Motor neuron (in vitro differentiated cells): ENCODE measurements around the gene CEP170B. TPM values are rescaled to one million over a fixed set of nuclear protein-coding genes. Genes with fewer than 3 reads are reported as not detected.
"Not testable (repeated sequence)": the region's sequence is repeated elsewhere in the genome, so short reads cannot be mapped to it uniquely, and the experiment has no call there.

ENCODE experiments used
- ATAC-seq, 8 experiments: fragments of 200-7000 bp; cut with Tn5 transposase; replicated peaks in 6 of 8; 2 replicates each; pipeline ENCODE4 v1.8.0; 2021; ENCODE audit warnings: mild to moderate bottlenecking in 8 of 8, moderate library complexity in 8 of 8
- H3K27ac ChIP-seq, 2 donors: fragments of 250-450 bp; sonication (Bioruptor Pico); 2 replicates each; pipeline ENCODE4 v1.9.0; 2021; ENCODE audit warnings: antibody characterized with exemption in 2 of 2, mild to moderate bottlenecking in 2 of 2, moderate library complexity in 1 of 2
- H3K4me1 ChIP-seq, 2 donors: fragments of 250-450 bp; sonication (Bioruptor Pico); replicated peaks in 1 of 2; 2 replicates each; pipeline ENCODE4 v1.6.1; 2021; ENCODE audit warnings: antibody characterized with exemption in 2 of 2, mild to moderate bottlenecking in 2 of 2, moderate library complexity in 1 of 2
- H3K4me3 ChIP-seq, 5 donors: fragments of 250-450 bp; sonication (Bioruptor Pico); 2 replicates each; pipeline ENCODE4 v1.9.0; 2021; ENCODE audit warnings: antibody characterized with exemption in 5 of 5, mild to moderate bottlenecking in 5 of 5, moderate library complexity in 4 of 5
- WGBS, 10 experiments: fragments of 450-650 bp; shearing (Covaris generic); methylation state at CpG; one replicate each; pipeline ENCODE4 v1.0.0; 2022; 5-methylcytosine and 5-hydroxymethylcytosine counted together
- in situ Hi-C, 9 experiments: fragments of 400-800 bp; cut with MboI; loops; one replicate each; pipeline ENCODE4 v1.15.0; 2021; ENCODE audit warnings: low sequenced_read_pairs in 9 of 9, low pct_unique_long_range_greater_than_20kb in 2 of 9; ENCODE audit not compliant: unreplicated experiment in 9 of 9
- total RNA-seq, 8 experiments: library from RNA; unstranded; fragments of 300-600 nt; gene quantifications; 2 replicates each; pipeline versions ENCODE4 v1.2.3 to v1.2.4, GENCODE V29; 2022

CEP170B gene
- total RNA-seq, 8 experiments from 2014 or later, result 6.3 to 18.4 (median 9.6) TPM

DNA sequence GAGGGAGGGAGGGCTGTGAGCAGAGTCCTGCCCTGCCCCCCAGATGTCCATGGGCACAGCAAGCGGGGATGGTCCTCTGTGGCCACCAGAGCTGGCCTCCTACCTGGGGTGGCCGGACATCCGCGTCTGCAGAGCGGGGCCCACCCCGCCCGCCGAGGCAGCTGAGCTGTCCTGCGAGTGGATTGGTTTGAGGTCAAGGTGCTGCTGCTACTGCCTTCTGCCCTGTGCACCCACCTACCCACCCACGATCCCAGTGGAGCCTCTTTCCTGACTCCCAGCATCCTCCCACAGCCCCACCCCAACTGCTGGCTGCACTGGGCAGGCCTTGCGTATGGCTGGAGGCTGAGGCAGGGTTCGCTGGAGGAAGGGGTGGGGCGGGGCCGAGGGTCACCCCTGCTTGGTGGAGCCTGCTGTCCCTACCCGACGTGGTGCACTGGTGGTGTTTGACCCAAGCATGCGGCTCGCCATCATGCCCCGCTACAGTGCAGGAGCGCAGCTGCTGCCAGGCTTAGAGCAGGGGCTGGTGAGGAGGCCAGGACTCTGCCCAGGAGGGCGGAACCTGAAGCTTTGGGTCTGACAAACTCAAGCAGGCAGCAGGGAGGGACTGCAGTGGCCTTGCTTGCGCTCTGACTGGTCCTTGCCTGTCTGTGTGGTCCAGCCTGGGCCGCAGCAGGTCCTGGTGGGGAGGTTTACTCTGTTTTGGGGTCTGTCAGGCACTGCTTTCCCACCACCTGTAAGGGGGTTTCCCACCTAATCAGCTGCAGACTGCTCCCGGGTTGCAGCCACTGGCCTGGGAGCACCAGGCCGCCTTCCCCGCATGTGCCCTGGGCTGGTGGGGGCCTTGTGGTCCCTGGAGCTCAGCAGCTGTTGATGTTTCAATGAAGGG, 23.7 kb downstream of the CEP170B start:
- in situ Hi-C loops, result no loop called here
- ATAC-seq, result no peak
- WGBS, 10 experiments, result 58 to 100% (median 86%) methylated on average over 2 to 12 of the region's 26 CpGs; no CpG with 5 or more reads in 6 of the 10 experiments
- no peak overlapping the region for H3K4me3 ChIP-seq
- no peaks in the 10 kb centered on the region for H3K4me1 ChIP-seq
- H3K27ac ChIP-seq, result no peak overlapping the region

DNA sequence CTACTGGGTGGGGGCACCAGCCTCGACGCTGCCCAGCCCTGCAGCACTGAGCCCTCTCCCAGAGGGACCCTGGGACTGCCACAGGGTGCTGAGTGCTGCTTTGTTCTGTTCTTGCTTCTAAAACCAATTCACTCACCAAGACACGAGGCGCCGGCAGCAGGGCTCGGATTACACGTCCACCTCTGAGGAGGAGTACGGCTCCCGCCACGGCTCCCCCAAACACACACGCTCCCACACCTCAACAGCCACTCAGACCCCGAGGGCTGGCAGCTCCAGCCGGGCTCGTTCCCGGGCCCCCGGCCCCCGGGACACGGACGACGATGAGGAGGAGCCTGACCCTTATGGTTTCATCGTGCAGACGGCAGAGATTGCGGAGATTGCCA, 24.3 kb downstream of the CEP170B start:
- H3K4me3 ChIP-seq, result no peak overlapping the region
- H3K4me1 ChIP-seq, result no peaks in the 10 kb centered on the region
- no peak for ATAC-seq
- H3K27ac ChIP-seq, result no peak overlapping the region
- in situ Hi-C loops, result no loop called here
- WGBS, 10 experiments, result 60 to 100% (median 73%) methylated on average over 1 to 13 of the region's 23 CpGs; no CpG with 5 or more reads in 6 of the 10 experiments

GRCh38 chr14:104890292-104890691, 25.2 kb downstream of the CEP170B start:
- H3K27ac ChIP-seq, ATAC-seq, H3K4me1 ChIP-seq, H3K4me3 ChIP-seq, in situ Hi-C loops: not testable (repeated sequence)

DNA sequence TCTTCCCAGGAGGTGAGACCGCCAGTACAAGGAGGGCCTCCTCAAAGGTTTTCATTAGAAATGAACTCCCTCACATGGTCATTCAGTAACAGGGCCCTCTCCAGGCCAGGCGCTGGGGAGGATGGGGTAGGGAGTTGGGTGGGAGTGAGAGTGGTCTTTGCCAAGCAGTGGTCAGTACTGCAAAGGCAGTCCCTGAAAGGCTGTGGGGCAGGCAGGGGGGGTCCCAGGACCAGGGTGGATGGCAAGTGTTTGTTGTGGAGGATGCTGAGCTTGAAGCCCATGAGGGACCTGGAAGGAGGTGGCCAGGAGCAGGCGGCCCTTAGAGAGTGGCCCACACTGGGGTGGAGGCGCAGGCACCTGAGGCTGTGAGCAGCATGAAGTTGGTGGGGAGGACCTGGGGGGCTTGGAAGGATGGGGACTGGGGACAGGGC, 26.1 kb downstream of the CEP170B start:
- in situ Hi-C loops, result no loop called here
- H3K4me3 ChIP-seq, result no peak overlapping the region

GRCh38 chr14:104891664-104892530, 26.8 kb downstream of the CEP170B start:
- Histone ChIP-seq H3K4me3 (no peak overlapping the region), H3K4me1 (no peaks in the 10 kb centered on the region), H3K27ac (no peak overlapping the region)
- ATAC-seq, result peak in 2 of 8 experiments; percentile 7 to 8
- in situ Hi-C loops, result no loop called here
- 70% methylated on average over 2 of the region's 13 CpGs; no CpG with 5 or more reads in 9 of the 10 experiments for WGBS, 10 experiments

More for the DNA sequence above, 26.1 kb downstream of the CEP170B start:
- Histone ChIP-seq H3K4me1 (no peaks in the 10 kb centered on the region), H3K27ac (no peak overlapping the region)
- 63% methylated on average over 2 of the region's 4 CpGs; no CpG with 5 or more reads in 9 of the 10 experiments for WGBS, 10 experiments
- ATAC-seq, result no peak

DNA sequence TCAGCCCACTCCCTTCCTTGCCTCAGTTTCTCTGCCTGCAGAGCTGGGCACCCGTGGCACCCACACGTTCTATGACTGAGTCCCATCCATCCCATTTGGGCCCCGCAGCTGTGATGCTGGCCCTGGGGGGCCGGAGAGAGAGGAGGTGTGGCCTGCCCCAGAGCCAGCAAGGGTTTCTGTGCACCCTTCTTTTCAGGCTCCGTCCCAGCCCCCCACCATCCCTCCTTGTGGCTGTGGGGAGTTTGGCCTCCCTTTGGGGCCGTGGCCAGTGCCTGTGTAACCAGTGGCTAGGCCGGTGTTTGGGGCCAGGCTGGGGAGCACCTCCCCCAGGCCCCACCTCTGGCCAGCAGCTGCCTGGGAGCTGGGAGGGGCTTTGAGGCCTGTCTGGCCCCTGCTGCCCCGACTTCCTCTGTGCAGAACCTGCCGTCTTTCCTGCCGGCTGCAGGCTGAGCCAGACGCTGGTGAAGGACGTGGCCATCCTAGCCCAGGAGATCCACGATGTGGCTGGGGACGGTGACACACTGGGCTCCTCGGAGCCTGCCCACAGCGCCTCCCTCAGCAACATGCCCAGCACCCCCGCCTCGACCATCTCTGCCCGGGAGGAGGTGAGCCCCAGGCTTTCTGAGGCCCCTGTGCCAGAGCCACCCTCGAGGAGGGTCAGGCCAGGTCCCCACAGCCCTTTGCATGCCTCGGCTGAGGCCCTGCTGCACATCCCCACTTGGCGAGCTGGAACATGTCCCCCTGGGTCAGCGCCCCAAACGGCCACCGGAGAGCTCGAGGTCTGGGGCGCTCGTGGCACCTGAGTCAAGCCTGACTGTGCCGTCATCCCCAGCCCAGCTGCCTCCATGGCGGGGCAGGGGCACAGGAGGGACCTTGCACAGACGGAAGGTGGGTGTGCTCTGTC, 27.7 kb downstream of the CEP170B start:
- Histone ChIP-seq H3K27ac (no peak overlapping the region), H3K4me3 (no peak overlapping the region), H3K4me1 (no peaks in the 10 kb centered on the region)
- ATAC-seq, result peak in 5 of 8 experiments; percentile 4 to 23 (median 11)
- in situ Hi-C loops, result no loop called here
- 44 to 100% (median 93%) methylated on average over 1 to 3 of the region's 31 CpGs; no CpG with 5 or more reads in 6 of the 10 experiments for WGBS, 10 experiments

DNA sequence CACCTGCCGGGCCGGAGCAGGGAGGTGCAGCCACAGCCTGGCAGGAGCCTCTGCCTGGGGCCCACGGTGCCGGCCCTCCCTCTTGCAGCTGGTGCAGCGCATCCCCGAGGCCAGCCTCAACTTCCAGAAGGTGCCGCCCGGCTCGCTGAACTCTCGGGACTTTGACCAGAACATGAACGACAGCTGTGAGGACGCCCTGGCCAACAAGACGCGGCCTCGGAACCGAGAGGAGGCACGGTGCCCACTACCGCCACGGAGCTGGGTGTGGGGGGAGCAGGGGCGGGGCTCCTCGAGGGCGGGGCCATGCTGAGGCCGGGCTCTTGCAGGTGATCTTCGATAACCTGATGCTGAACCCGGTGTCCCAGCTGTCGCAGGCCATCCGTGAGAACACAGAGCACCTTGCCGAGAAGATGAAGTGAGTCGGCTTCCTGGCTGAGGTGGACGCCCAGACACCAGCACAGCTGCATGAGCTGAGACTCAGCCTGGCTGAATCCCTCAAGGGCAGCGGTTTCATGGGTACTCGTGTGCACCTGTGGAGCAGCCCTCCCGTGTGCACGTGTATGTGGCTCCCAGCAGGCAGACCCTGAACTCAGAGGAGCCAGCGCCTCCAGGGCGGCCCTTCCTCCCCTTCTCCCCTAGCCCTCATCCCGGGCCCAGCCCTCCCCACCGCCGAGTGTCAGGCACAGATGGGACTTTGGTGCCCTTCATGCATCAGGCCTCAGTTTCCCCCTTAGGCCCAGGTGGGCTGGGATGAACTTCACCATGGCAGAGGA, 28.6 kb downstream of the CEP170B start:
- WGBS, 10 experiments, result 93 to 100% methylated on average over 2 to 3 of the region's 39 CpGs; no CpG with 5 or more reads in 8 of the 10 experiments
- H3K4me1 ChIP-seq, result no peaks in the 10 kb centered on the region
- ATAC-seq, result no peak
- H3K4me3 ChIP-seq, result no peak overlapping the region
- in situ Hi-C loops, result no loop called here
- no peak overlapping the region for H3K27ac ChIP-seq

DNA sequence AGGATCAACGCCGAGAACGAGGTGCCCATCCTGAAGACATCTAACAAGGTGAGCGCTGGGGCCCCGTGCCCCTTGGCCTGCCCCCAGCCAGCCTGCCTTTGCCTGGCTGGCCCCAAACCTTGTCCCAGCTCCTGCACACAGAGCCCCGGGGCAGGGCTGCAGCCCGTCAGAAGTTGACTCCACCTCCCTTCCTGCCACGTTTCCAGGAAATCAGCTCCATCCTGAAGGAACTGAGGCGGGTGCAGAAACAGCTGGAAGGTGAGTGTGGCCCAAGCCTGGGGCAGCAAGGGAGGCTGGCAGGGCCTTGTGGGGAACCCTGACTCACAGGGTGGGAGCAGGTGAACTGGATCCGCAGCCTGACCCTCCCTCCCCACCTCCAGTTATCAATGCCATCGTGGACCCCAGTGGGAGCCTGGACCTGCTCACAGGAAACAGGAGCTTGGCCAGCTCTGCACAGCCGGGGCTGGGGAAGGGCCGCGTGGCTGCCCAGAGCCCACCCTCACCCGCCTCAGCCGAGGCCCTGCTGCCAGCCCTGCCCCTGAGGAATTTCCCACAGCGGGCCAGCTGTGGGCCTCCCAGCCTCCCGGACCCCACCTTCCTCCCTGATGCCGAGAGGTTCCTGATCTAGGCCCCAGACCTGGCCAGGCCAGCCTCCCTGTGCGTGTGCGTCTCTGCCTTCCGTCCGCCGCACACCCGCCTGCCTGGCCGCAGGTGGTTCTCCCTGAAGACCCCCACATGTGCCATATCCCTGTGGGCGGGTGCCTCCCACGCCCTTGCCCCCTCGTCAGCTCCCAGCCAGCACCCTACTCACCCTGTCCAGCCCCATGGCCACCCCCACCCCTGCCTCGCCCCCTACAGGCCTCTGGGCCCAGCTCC, 29.5 kb downstream of the CEP170B start:
- in situ Hi-C loops, result no loop called here
- H3K4me1 ChIP-seq, result no peaks in the 10 kb centered on the region
- ATAC-seq, result peak in 3 of 8 experiments; percentile 16 to 32 (median 28)
- WGBS, 10 experiments, result 80% methylated on average over 1 of the region's 30 CpGs; no CpG with 5 or more reads in 9 of the 10 experiments
- no peak overlapping the region for H3K4me3 ChIP-seq
- H3K27ac ChIP-seq, result no peak overlapping the region

DNA sequence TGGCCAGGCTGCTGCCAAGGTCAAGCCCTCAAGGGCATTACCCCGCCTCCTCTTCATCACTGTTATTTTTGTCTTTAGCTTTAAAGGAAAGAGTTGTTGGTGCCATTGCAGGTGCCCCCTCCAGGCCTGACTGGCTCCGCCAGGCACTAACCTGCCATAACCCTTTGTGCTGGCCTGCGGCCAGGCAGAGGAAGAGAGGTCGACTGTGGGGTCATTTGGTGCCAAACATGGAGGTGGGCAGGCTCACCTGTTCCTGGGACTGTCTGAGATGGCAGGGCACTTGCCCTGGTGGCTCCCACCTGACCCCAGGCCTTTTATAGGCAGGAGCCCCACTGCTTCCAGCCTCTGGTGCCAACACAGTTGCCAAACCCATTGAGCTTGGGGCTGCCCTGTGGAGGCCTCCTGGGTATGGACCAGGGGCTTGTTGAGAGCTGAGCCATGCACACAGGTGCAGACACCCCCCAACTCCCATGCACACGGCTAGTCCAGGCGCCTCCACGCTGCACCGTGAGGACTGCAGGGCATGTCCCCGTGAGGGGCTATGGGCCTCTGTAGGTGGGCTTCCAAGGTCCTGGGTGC, 30.2 kb downstream of the CEP170B start:
- H3K4me3 ChIP-seq, result no peak overlapping the region
- WGBS, 10 experiments, result 100% methylated on average over 3 of the region's 9 CpGs; no CpG with 5 or more reads in 9 of the 10 experiments
- ATAC-seq, result no peak
- H3K27ac ChIP-seq, result no peak overlapping the region
- in situ Hi-C loops, result no loop called here
- H3K4me1 ChIP-seq, result no peaks in the 10 kb centered on the region

DNA sequence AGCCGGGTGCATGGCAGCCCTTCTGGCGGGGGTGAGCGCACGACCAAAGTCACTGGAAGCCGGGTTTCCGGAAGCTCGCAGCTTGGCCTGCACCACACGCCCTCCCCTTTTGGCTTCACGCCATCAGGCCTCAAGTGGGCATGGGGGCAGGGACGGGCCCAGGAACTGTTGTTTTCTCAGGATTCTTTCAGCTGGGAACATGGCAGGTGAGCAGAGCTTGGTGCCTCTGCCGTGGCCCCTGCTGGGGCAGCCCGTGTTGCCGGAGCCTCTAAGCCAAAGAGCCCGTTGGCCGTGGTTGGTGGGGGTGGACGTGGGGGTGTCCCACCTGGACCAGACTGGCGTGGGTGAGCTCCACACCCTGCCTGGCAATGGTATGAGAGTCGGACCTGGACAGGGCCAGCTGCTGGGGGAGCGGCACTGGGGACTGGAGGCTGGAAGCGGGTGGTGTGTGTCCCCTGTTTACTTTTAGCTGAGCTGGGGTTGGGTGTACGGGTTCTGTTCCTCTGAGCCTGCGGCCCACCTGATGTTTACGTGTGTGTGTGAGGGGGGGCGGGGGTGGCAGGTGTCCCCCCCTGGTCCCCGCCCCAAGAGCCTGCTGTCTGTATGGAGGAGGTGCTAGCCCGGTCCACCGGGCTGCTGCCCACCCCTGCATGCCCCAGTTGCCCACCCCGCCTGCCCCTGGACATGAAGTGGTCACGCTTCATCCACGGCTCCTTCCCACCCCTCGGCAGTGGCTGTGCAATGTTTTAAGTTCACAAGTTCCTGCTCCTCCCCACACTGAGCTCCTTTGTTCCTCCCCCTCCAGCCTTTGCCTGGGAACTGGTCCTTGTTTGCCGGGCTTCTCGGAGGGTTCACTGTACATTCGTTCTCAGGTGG, 31.0 kb downstream of the CEP170B start:
- no peak overlapping the region for H3K4me3 ChIP-seq
- 7 to 100% (median 68%) methylated on average over 1 to 4 of the region's 34 CpGs; no CpG with 5 or more reads in 4 of the 10 experiments for WGBS, 10 experiments
- peak in 2 of 8 experiments; percentile 5 to 7 for ATAC-seq
- H3K27ac ChIP-seq, result no peak overlapping the region
- H3K4me1 ChIP-seq, result no peaks in the 10 kb centered on the region
- in situ Hi-C loops, result no loop called here
